Sigmoid colon (tissue), 3 donors: ENCODE results near the gene YTHDF1.

Experiments
- POLR2A ChIP-seq, 2 donors: fragments of 450-650 bp; IDR thresholded peaks; one replicate each; pipeline ENCODE4 v1.6.1; 2016; ENCODE audit warnings: antibody characterized with exemption in 2 of 2, mild to moderate bottlenecking in 2 of 2, moderate library complexity in 2 of 2
- TF ChIP-seq, protein P1 (sequence below), 4 experiments: fragments of 450-650 bp in 3 of 4; fragments of 200-600 bp in 1 of 4; IDR thresholded peaks; one replicate each; pipeline ENCODE4 v1.5.1; 2016 to 2019; ENCODE audit warnings: antibody characterized with exemption in 4 of 4, mild to moderate bottlenecking in 3 of 4, moderate library complexity in 2 of 4

DNA sequence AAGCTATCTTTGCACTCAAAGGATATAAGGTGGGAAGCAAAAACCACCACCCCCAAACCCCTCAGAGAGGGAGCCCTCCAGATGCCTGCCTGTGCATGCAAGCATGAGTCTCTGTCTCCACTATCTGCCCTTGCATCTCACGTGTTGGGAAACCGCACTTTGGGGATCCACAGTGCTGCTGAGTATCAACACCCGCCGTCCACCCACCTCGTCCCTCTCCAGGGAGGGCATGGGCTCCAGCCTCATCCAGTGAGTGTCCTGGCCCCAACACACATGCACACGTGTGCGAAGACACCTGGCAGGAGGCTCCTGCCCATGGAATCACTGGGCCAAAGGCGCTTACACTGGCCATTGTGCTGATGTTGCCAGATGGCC lies 3.5 kb upstream of the YTHDF1 start:
- TF ChIP-seq, protein P1, sequence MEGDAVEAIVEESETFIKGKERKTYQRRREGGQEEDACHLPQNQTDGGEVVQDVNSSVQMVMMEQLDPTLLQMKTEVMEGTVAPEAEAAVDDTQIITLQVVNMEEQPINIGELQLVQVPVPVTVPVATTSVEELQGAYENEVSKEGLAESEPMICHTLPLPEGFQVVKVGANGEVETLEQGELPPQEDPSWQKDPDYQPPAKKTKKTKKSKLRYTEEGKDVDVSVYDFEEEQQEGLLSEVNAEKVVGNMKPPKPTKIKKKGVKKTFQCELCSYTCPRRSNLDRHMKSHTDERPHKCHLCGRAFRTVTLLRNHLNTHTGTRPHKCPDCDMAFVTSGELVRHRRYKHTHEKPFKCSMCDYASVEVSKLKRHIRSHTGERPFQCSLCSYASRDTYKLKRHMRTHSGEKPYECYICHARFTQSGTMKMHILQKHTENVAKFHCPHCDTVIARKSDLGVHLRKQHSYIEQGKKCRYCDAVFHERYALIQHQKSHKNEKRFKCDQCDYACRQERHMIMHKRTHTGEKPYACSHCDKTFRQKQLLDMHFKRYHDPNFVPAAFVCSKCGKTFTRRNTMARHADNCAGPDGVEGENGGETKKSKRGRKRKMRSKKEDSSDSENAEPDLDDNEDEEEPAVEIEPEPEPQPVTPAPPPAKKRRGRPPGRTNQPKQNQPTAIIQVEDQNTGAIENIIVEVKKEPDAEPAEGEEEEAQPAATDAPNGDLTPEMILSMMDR (IDR thresholded peaks at IDR 0.05): no peak
- no peak for TF ChIP-seq POLR2A (IDR thresholded peaks at IDR 0.05)
